22Rv1 (cell line): ENCODE measurements around the gene KMT2A.

ENCODE experiments used
- ZFX ChIP-seq: fragments of 450-650 bp; IDR thresholded peaks from 2 replicates; pipeline ENCODE4 v1.6.1; 2017; ENCODE audit warnings: antibody characterized with exemption, borderline replicate concordance
- TF ChIP-seq, protein P1 (sequence below): fragments of 450-650 bp; IDR thresholded peaks from 2 replicates; pipeline ENCODE4 v1.5.1; 2017; ENCODE audit warnings: mild to moderate bottlenecking

DNA sequence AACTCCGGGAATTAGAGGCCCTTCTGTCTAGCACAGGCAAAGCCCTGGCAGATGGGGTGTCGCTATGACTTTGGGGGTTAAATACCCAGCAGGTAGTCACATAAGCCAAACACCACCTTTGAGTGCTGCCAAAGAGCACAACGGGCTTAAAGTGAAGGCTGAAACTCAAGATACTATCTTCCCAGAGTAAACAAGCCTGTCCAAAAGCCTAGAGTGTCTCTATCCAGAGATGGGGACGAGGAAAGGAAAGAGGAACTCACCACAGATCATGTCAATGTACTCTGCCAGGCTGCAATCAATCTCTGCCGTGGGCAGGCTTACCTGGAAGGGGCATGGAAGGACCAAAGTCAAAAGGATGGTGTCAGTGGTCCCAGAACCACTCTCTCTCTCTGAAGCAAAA is 109.2 kb downstream of the KMT2A start:
- TF ChIP-seq, protein P1, sequence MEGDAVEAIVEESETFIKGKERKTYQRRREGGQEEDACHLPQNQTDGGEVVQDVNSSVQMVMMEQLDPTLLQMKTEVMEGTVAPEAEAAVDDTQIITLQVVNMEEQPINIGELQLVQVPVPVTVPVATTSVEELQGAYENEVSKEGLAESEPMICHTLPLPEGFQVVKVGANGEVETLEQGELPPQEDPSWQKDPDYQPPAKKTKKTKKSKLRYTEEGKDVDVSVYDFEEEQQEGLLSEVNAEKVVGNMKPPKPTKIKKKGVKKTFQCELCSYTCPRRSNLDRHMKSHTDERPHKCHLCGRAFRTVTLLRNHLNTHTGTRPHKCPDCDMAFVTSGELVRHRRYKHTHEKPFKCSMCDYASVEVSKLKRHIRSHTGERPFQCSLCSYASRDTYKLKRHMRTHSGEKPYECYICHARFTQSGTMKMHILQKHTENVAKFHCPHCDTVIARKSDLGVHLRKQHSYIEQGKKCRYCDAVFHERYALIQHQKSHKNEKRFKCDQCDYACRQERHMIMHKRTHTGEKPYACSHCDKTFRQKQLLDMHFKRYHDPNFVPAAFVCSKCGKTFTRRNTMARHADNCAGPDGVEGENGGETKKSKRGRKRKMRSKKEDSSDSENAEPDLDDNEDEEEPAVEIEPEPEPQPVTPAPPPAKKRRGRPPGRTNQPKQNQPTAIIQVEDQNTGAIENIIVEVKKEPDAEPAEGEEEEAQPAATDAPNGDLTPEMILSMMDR = no peak
- no peak for TF ChIP-seq ZFX
